HepG2 (cell line): ENCODE measurements around the gene SMCO4. TPM values are rescaled to one million over a fixed set of nuclear protein-coding genes. Genes with fewer than 3 reads are reported as not detected.

Source experiments
- ATAC-seq: fragments of 200-7000 bp; cut with Tn5 transposase; 3 replicates; pipeline ENCODE4 v1.9.1; 2020; ENCODE audit warnings: mild to moderate bottlenecking, moderate library complexity
- BruUV-seq: library from RNA; stranded (reverse); fragments of 400-500 nt; replicated peaks from 2 replicates; lab custom pipeline; 2021; lab: Mats Ljungman, UMichigan
- CTCF ChIA-PET: fragments of 300-600 bp; formaldehyde crosslinking; extraction: SDS; loops from one replicate; lab custom pipeline; 2021; ENCODE audit warnings: low total read pairs, inconsistent platforms, low intra/inter-chr PET ratio; lab: Yijun Ruan, JAX
- POLR2A ChIA-PET: fragments of 350-600 bp; sonication (Branson Sonifier 250); formaldehyde crosslinking; loops from one replicate; lab custom pipeline; 2020; ENCODE audit warnings: antibody characterized with exemption, inconsistent platforms; lab: Yijun Ruan, JAX
- DNase-seq: peaks from one replicate; pipeline ENCODE4 v3.0.0-alpha.2; 2015; ENCODE audit warnings: low spot score
- FAIRE-seq: peaks from 3 replicates; lab custom pipeline; 2011; peaks lifted over from hg19 to GRCh38; lab: Jason Lieb, UNC
- H2AFZ ChIP-seq: one replicate; pipeline ENCODE4 v1.6.1; 2011; ENCODE audit warnings: low read length, inconsistent platforms
- H3K27ac ChIP-seq: fragments of 300-600 bp; 3 replicates; pipeline ENCODE4 v1.8.0; 2011; ENCODE audit warnings: mixed run types, mild to moderate bottlenecking, mixed read lengths, low read length, inconsistent platforms; ENCODE audit not compliant: insufficient read depth; ENCODE audit errors: extremely low read length
- H3K27me3 ChIP-seq, 2 experiments: fragments of 200-600 bp in 1 of 2; 2 replicates in 1 of 2; 3 replicates in 1 of 2; pipeline versions ENCODE4 v1.6.0 to v1.8.0; 2011; ENCODE audit warnings: low read length in 2 of 2, mild to moderate bottlenecking in 2 of 2, moderate library complexity in 2 of 2, inconsistent platforms in 1 of 2; ENCODE audit not compliant: insufficient read depth in 2 of 2, control insufficient read depth in 1 of 2
- H3K36me3 ChIP-seq, 2 experiments: fragments of 200-600 bp in 1 of 2; replicated peaks in 1 of 2; 2 replicates in 1 of 2; 3 replicates in 1 of 2; pipeline versions ENCODE4 v1.5.1 to v1.8.0; 2011; ENCODE audit warnings: low read length in 2 of 2, inconsistent platforms in 1 of 2; ENCODE audit not compliant: insufficient read depth in 2 of 2, control insufficient read depth in 1 of 2
- H3K4me1 ChIP-seq: 2 replicates; pipeline ENCODE4 v1.5.1; 2012; ENCODE audit warnings: low read length, inconsistent platforms; ENCODE audit not compliant: insufficient read depth
- H3K4me2 ChIP-seq: 2 replicates; pipeline ENCODE4 v1.6.0; 2011; ENCODE audit warnings: low read depth, low read length, inconsistent platforms
- H3K4me3 ChIP-seq, 3 experiments: fragments of 200-600 bp in 1 of 3; sonication (generic), shearing (Covaris generic) in 1 of 3; replicated peaks in 1 of 3; 2 replicates each; pipeline ENCODE4 v1.5.1; 2011 to 2016; ENCODE audit warnings: low read length in 3 of 3, inconsistent platforms in 2 of 3, low read depth in 2 of 3, mild to moderate bottlenecking in 2 of 3, control low read depth in 1 of 3, mixed read lengths in 1 of 3; ENCODE audit not compliant: insufficient read depth in 1 of 3
- H3K79me2 ChIP-seq: one replicate; pipeline ENCODE4 v1.6.1; 2011; ENCODE audit warnings: low read length, inconsistent platforms; ENCODE audit not compliant: insufficient read depth
- H3K9ac ChIP-seq: 2 replicates; pipeline ENCODE4 v1.6.0; 2011; ENCODE audit warnings: mild to moderate bottlenecking, low read depth, low read length, inconsistent platforms; ENCODE audit not compliant: insufficient read depth
- H3K9me3 ChIP-seq: 2 replicates; pipeline ENCODE4 v1.5.1; 2012; ENCODE audit warnings: mild to moderate bottlenecking, low read length
- H4K20me1 ChIP-seq: 2 replicates; pipeline ENCODE4 v1.6.0; 2011; ENCODE audit warnings: inconsistent platforms, mild to moderate bottlenecking, low read length, moderate library complexity; ENCODE audit not compliant: insufficient read depth
- ATF1 ChIP-seq: IDR thresholded peaks from 2 replicates; pipeline ENCODE4 v1.6.1; 2016; ENCODE audit warnings: mild to moderate bottlenecking, control low read depth
- KAT7 ChIP-seq: IDR thresholded peaks from 2 replicates; pipeline ENCODE4 v1.6.1; 2018; ENCODE audit warnings: borderline replicate concordance, missing compliant biosample characterization
- MAZ ChIP-seq, 2 experiments: sonication (generic) in 1 of 2; formaldehyde crosslinking in 1 of 2; IDR thresholded peaks; 2 replicates each; pipeline versions ENCODE4 v1.5.0 to v1.6.1; 2012 to 2020; ENCODE audit warnings: low read depth in 2 of 2, mild to moderate bottlenecking in 2 of 2, borderline replicate concordance in 1 of 2, improper control_type of control experiment in 1 of 2, low read length in 1 of 2, missing genetic modification reagents in 1 of 2, moderate library complexity in 1 of 2
- MXD3 ChIP-seq: IDR thresholded peaks from 2 replicates; pipeline ENCODE4 v1.6.1; 2016; ENCODE audit warnings: mild to moderate bottlenecking, missing biosample characterization, missing genetic modification reagents
- PREB ChIP-seq: sonication (generic); formaldehyde crosslinking; IDR thresholded peaks from 2 replicates; pipeline ENCODE4 v1.4.0; 2020; ENCODE audit warnings: missing genetic modification reagents
- RBM22 ChIP-seq: fragments of 200-400 bp; formaldehyde crosslinking; optimal IDR thresholded peaks from 2 replicates; pipeline ENCODE3; 2017; ENCODE audit warnings: mild to moderate bottlenecking, low read length, moderate library complexity
- RFXANK ChIP-seq: IDR thresholded peaks from 2 replicates; pipeline ENCODE4 v1.6.1; 2016
- SATB2 ChIP-seq: sonication (generic); formaldehyde crosslinking; IDR thresholded peaks from 2 replicates; pipeline ENCODE4 v1.5.0; 2020; ENCODE audit warnings: missing genetic modification reagents
- SIX4 ChIP-seq: sonication (generic); formaldehyde crosslinking; IDR thresholded peaks from 2 replicates; pipeline ENCODE4 v1.4.0; 2020; ENCODE audit warnings: missing genetic modification reagents
- SMAD9 ChIP-seq: sonication (generic); formaldehyde crosslinking; IDR thresholded peaks from 2 replicates; pipeline ENCODE4 v1.5.1; 2020; ENCODE audit warnings: mild to moderate bottlenecking, missing genetic modification reagents
- SRY ChIP-seq: sonication (generic); formaldehyde crosslinking; IDR thresholded peaks from 2 replicates; pipeline ENCODE4 v1.8.0; 2022; ENCODE audit warnings: mild to moderate bottlenecking, missing genetic modification reagents
- UBTF ChIP-seq: sonication (generic); formaldehyde crosslinking; IDR thresholded peaks from 2 replicates; pipeline ENCODE4 v1.4.0; 2020; ENCODE audit warnings: mild to moderate bottlenecking, missing genetic modification reagents
- ZNF230 ChIP-seq: sonication (generic); formaldehyde crosslinking; IDR thresholded peaks from 2 replicates; pipeline ENCODE4 v1.4.0; 2020; ENCODE audit warnings: mild to moderate bottlenecking, missing genetic modification reagents
- ZNF331 ChIP-seq: sonication (generic); formaldehyde crosslinking; IDR thresholded peaks from 2 replicates; pipeline ENCODE4 v1.4.0; 2020; ENCODE audit warnings: missing genetic modification reagents
- ZNF33B ChIP-seq: sonication (generic); formaldehyde crosslinking; IDR thresholded peaks from 2 replicates; pipeline ENCODE4 v1.5.1; 2020; ENCODE audit warnings: mild to moderate bottlenecking, missing genetic modification reagents
- ZNF619 ChIP-seq: sonication (generic); formaldehyde crosslinking; IDR thresholded peaks from 2 replicates; pipeline ENCODE4 v1.4.0; 2020; ENCODE audit warnings: mild to moderate bottlenecking, missing genetic modification reagents
- ZNF816 ChIP-seq: sonication (generic); formaldehyde crosslinking; IDR thresholded peaks from 2 replicates; pipeline ENCODE4 v1.8.0; 2022; ENCODE audit warnings: missing genetic modification reagents, mild to moderate bottlenecking, borderline replicate concordance
- WGBS: methylation state at CpG from one replicate; pipeline ENCODE4 v1.1.6; 2017; ENCODE audit warnings: low lambda C conversion rate; 5-methylcytosine and 5-hydroxymethylcytosine counted together
- in situ Hi-C: cut with HindIII; loops from 2 replicates; pipeline ENCODE4 v1.10.0; 2017; ENCODE audit warnings: low pct_unique_long_range_greater_than_20kb; ENCODE audit not compliant: extremely low pct_ligation_motif_present
- intact Hi-C: fragments of 100-400 bp; cut with micrococcal nuclease; formaldehyde crosslinking; loops from one replicate; pipeline ENCODE4 v1.10.0; 2022; ENCODE audit not compliant: unreplicated experiment
- polyA plus RNA-seq, 8 experiments: library from polyadenylated mRNA; depleted of rRNA in 3 of 8; stranded (reverse) in 7 of 8; unstranded in 1 of 8; fragments of >200 nt; fragmentation: Illumina TruSeq in 4 of 8; extraction: Trizol in 4 of 8; gene quantifications; 2 replicates each; pipeline versions ENCODE4 v1.2.1 to v1.2.3, GENCODE V29; 2011 to 2016; ENCODE audit warnings: low read depth in 4 of 8, missing spikeins in 1 of 8, mixed read lengths in 1 of 8; ENCODE audit not compliant: insufficient read depth in 1 of 8
- total RNA-seq, 5 experiments: library from RNA; depleted of rRNA; stranded (reverse); fragments of >200 nt; fragmentation: Illumina TruSeq; extraction: Trizol; gene quantifications; 2 replicates each; pipeline ENCODE4 v1.2.3, GENCODE V29; 2016; ENCODE audit warnings: low read depth in 1 of 5

SMCO4 gene
- total and polyA plus RNA-seq, 2 of the 13 experiments (the other 11 are each of a cell fraction or from before 2014, with no cell fraction given): 10.6 to 28.5 TPM

- FAIRE-seq: no peak
- intact Hi-C loops: no loop called here
Observed at GRCh38 chr11:93512949-93513667, 30.1 kb downstream of the SMCO4 start.

More at GRCh38 chr11:93512949-93513667, 30.1 kb downstream of the SMCO4 start:
- no peak overlapping the region for H3K9ac ChIP-seq
- POLR2A ChIA-PET: no interaction called here
- H3K4me2 ChIP-seq: no peak overlapping the region
- no peaks in the 10 kb centered on the region for H3K27me3 ChIP-seq
- H3K4me1 ChIP-seq: no peaks in the 10 kb centered on the region
- H3K9me3 ChIP-seq: no peaks in the 10 kb centered on the region
- H3K36me3 ChIP-seq: no peaks in the 10 kb centered on the region; a peak in 1 of 5 replicates
- in situ Hi-C loops: no loop called here
- peaks cover 2% of the 10 kb centered on the region for H3K79me2 ChIP-seq
- no peak for DNase-seq
- 97% methylated on average over 3 of the region's 3 CpGs for WGBS
- H2AFZ ChIP-seq: no peak overlapping the region
- no peak overlapping the region for H3K4me3 ChIP-seq
- H3K27ac ChIP-seq: no peak overlapping the region
- TF ChIP-seq SRY (CRISPR knock-in tag) (no peak), ZNF619 (no peak), MAZ (IDR thresholded peaks at IDR 0.05; ENCODE audit: borderline replicate concordance, low read depth, low read length) (no peak), MAZ (CRISPR knock-in tag; IDR thresholded peaks at IDR 0.05; ENCODE audit: low read depth) (no peak), RBM22 (no peak), RFXANK (CRISPR knock-in tag) (no peak), MXD3 (CRISPR knock-in tag) (no peak), SATB2 (CRISPR knock-in tag) (no peak), PREB (CRISPR knock-in tag) (no peak), KAT7 (CRISPR knock-in tag) (no peak), ZNF230 (no peak), ZNF331 (no peak), SIX4 (CRISPR knock-in tag) (no peak), ZNF33B (CRISPR knock-in tag) (no peak), UBTF (CRISPR knock-in tag) (no peak), ZNF816 (CRISPR knock-in tag) (no peak), ATF1 (CRISPR knock-in tag) (no peak), SMAD9 (no peak)
- TF ChIP-seq, all 625 proteins: peak for 0
- no TSS peak for BruUV-seq
- H4K20me1 ChIP-seq: no peaks in the 10 kb centered on the region
- no peak for ATAC-seq
- CTCF ChIA-PET: no interaction called here
